BJ (cell line): ENCODE results near the gene RBM26. TPM values are rescaled to one million over a fixed set of nuclear protein-coding genes. Genes with fewer than 3 reads are reported as not detected.

Experiments used
- CTCF ChIA-PET: fragments of 350-600 bp; formaldehyde crosslinking; extraction: SDS; loops from one replicate; lab custom pipeline; 2021; ENCODE audit warnings: antibody characterized with exemption, inconsistent platforms; lab: Yijun Ruan, JAX
- POLR2A ChIA-PET: fragments of 300-600 bp; sonication (Branson Sonifier 250); formaldehyde crosslinking; extraction: SDS; loops from one replicate; lab custom pipeline; 2021; ENCODE audit warnings: antibody characterized with exemption; lab: Charles Lee
- DNase-seq: peaks from one replicate; pipeline ENCODE4 v3.0.0-alpha.2; 2011; ENCODE audit warnings: low read depth
- H3K27me3 ChIP-seq: 2 replicates; pipeline ENCODE4 v1.6.0; 2011; ENCODE audit warnings: low read length; ENCODE audit not compliant: control insufficient read depth, insufficient read depth
- H3K36me3 ChIP-seq: 2 replicates; pipeline ENCODE4 v1.5.1; 2011; ENCODE audit warnings: low read length; ENCODE audit not compliant: control insufficient read depth, insufficient read depth
- H3K4me3 ChIP-seq: 2 replicates; pipeline ENCODE4 v1.5.1; 2011; ENCODE audit warnings: low read depth, mild to moderate bottlenecking, control low read depth, low read length
- CTCF ChIP-seq: IDR thresholded peaks from 2 replicates; pipeline ENCODE4 v1.5.1; 2011; ENCODE audit warnings: low read depth, mild to moderate bottlenecking, control low read depth, inconsistent platforms, low read length, moderate library complexity; ENCODE audit not compliant: insufficient read depth
- polyA plus RNA-seq: library from polyadenylated mRNA; depleted of rRNA; stranded (reverse); fragments of >200 nt; gene quantifications from 2 replicates; pipeline ENCODE4 v1.2.3, GENCODE V29; 2011

Gene RBM26
- polyA plus RNA-seq, 1 experiment = 7.9 TPM

- no peaks in the 10 kb centered on the region for H3K36me3 ChIP-seq
- CTCF ChIA-PET = interaction anchor here (2.6 kb wide), 1 partner anchor 19 kb away, joined by 9 read pairs; no protein-coding TSS in a partner anchor
- H3K27me3 ChIP-seq = no peaks in the 10 kb centered on the region
- H3K4me3 ChIP-seq = peak overlapping the region; percentile 91
- no peak for TF ChIP-seq CTCF
- POLR2A ChIA-PET = no interaction called here
- no peak for DNase-seq
Measured at GRCh38 chr13:79404985-79405384, 1.1 kb downstream of the RBM26 start.

GRCh38 chr13:79404361-79404760, 1.7 kb downstream of the RBM26 start:
- Histone ChIP-seq H3K27me3 (no peaks in the 10 kb centered on the region), H3K4me3 (peak overlapping the region; percentile 91), H3K36me3 (no peaks in the 10 kb centered on the region)
- ChIA-PET CTCF (no interaction called here), POLR2A (no interaction called here)
- no peak for DNase-seq
- TF ChIP-seq CTCF = no peak

GRCh38 chr13:79403113-79403512, 2.9 kb downstream of the RBM26 start:
- TF ChIP-seq CTCF = no peak
- no peaks in the 10 kb centered on the region for H3K27me3 ChIP-seq
- H3K4me3 ChIP-seq = no peak overlapping the region
- CTCF ChIA-PET = no interaction called here
- POLR2A ChIA-PET = no interaction called here
- no peaks in the 10 kb centered on the region for H3K36me3 ChIP-seq
- no peak for DNase-seq

- ChIA-PET POLR2A (interaction anchor here (0.6 kb wide), 1 partner anchor 81 kb away, joined by 3 read pairs; no protein-coding TSS in a partner anchor), CTCF (interaction anchor here (1.4 kb wide), 1 partner anchor 14 kb away, joined by 4 read pairs; no protein-coding TSS in a partner anchor)
- no peak for TF ChIP-seq CTCF
Measured at GRCh38 chr13:79402679-79403078, 3.4 kb downstream of the RBM26 start.

GRCh38 chr13:79402074-79402635, 3.9 kb downstream of the RBM26 start:
- DNase-seq = no peak
- no peaks in the 10 kb centered on the region for H3K27me3 ChIP-seq
- H3K4me3 ChIP-seq = no peak overlapping the region
- no peaks in the 10 kb centered on the region for H3K36me3 ChIP-seq
- POLR2A ChIA-PET = interaction anchor here (0.6 to 0.7 kb wide), 2 partner anchors 8 to 82 kb away, joined by 3 to 4 read pairs; no protein-coding TSS in a partner anchor
- no peak for TF ChIP-seq CTCF
- CTCF ChIA-PET = interaction anchor here (1.4 kb wide), 1 partner anchor 14 kb away, joined by 4 read pairs; no protein-coding TSS in a partner anchor

More at GRCh38 chr13:79402679-79403078, 3.4 kb downstream of the RBM26 start:
- no peaks in the 10 kb centered on the region for H3K36me3 ChIP-seq
- H3K4me3 ChIP-seq = no peak overlapping the region
- H3K27me3 ChIP-seq = no peaks in the 10 kb centered on the region
- no peak for DNase-seq
